ENCODE data around the gene EWSR1. TPM values are rescaled to one million over a fixed set of nuclear protein-coding genes. Genes with fewer than 3 reads are reported as not detected.

The EWSR1 gene
- total RNA-seq, 4 donors from 2014 or later = 132 to 308 (median 170) TPM

- 78% methylated on average over 10 of the region's 14 CpGs for WGBS
- H3K4me1 ChIP-seq = peaks cover 7% of the 10 kb centered on the region
- peaks cover 94% of the 10 kb centered on the region for H3K36me3 ChIP-seq
- H3K9me3 ChIP-seq = no peaks in the 10 kb centered on the region
- H3K27ac ChIP-seq = no peak overlapping the region
- H3K4me3 ChIP-seq = no peak overlapping the region
- DNase-seq (ENCODE audit: low spot score in 2 of 2) = no peak
- H3K27me3 ChIP-seq = no peaks in the 10 kb centered on the region
- TF ChIP-seq POLR2A (IDR thresholded peaks at IDR 0.05) (no peak), POLR2AphosphoS5 (IDR thresholded peaks at IDR 0.05) (no peak), EP300 (IDR thresholded peaks at IDR 0.05) (no peak), CTCF (IDR thresholded peaks at IDR 0.05) (no peak)
Measured at GRCh38 chr22:29331658-29332300, 63.7 kb downstream of the EWSR1 start.

GRCh38 chr22:29332886-29333496 lies 64.9 kb downstream of the EWSR1 start:
- WGBS = 84% methylated on average over 3 of the region's 8 CpGs
- Histone ChIP-seq H3K4me1 (peaks cover 17% of the 10 kb centered on the region), H3K4me3 (no peak overlapping the region), H3K36me3 (peaks cover 96% of the 10 kb centered on the region), H3K27me3 (no peaks in the 10 kb centered on the region), H3K27ac (no peak overlapping the region), H3K9me3 (no peaks in the 10 kb centered on the region)
- no peak for TF ChIP-seq POLR2A (IDR thresholded peaks at IDR 0.05)
- TF ChIP-seq POLR2AphosphoS5 (IDR thresholded peaks at IDR 0.05) = no peak
- TF ChIP-seq CTCF (IDR thresholded peaks at IDR 0.05) = no peak
- no peak for TF ChIP-seq EP300 (IDR thresholded peaks at IDR 0.05)
- DNase-seq (ENCODE audit: low spot score in 2 of 2) = peak in 1 of 2 donors; percentile 57

DNA sequence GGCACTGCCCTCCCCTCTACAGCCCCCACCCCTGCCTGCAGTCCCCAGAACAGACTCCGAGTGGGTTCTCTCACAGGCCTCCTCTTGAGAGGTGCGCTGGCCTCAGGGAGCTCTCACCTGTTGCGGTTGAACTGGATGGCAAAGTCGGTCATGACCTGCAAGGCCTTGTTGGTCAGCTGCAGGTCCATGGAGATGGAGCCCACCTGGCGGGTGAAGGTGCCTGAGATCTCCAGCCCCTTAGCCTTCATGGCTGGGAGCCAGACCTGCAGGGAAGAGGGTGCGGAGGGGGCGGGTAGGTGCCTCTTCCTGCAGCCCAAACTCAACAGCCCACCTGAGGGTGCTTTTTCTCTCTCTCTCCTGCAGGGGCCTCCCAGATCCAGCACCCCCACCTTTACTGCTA lies 66.1 kb downstream of the EWSR1 start:
- TF ChIP-seq CTCF (IDR thresholded peaks at IDR 0.05) (no peak), EP300 (IDR thresholded peaks at IDR 0.05) (no peak), POLR2A (IDR thresholded peaks at IDR 0.05) (no peak), POLR2AphosphoS5 (IDR thresholded peaks at IDR 0.05) (no peak)
- Histone ChIP-seq H3K36me3 (peaks cover 94% of the 10 kb centered on the region), H3K27me3 (no peaks in the 10 kb centered on the region), H3K9me3 (no peaks in the 10 kb centered on the region), H3K27ac (no peak overlapping the region), H3K4me1 (peaks cover 28% of the 10 kb centered on the region), H3K4me3 (no peak overlapping the region)
- peak in 1 of 2 donors; percentile 55 for DNase-seq (ENCODE audit: low spot score in 2 of 2)
- WGBS = 94% methylated on average over 6 of the region's 7 CpGs

GRCh38 chr22:29334696-29335344 lies 66.8 kb downstream of the EWSR1 start:
- H3K36me3 ChIP-seq = peaks cover 94% of the 10 kb centered on the region
- peak in 1 of 2 donors; percentile 59 for DNase-seq (ENCODE audit: low spot score in 2 of 2)
- WGBS = 59% methylated on average over 5 of the region's 12 CpGs
- H3K9me3 ChIP-seq = no peaks in the 10 kb centered on the region
- TF ChIP-seq POLR2A (IDR thresholded peaks at IDR 0.05) = no peak
- TF ChIP-seq POLR2AphosphoS5 (IDR thresholded peaks at IDR 0.05) = no peak
- no peak for TF ChIP-seq EP300 (IDR thresholded peaks at IDR 0.05)
- no peak for TF ChIP-seq CTCF (IDR thresholded peaks at IDR 0.05)
- H3K27me3 ChIP-seq = no peaks in the 10 kb centered on the region
- no peak overlapping the region for H3K4me3 ChIP-seq
- peaks cover 32% of the 10 kb centered on the region for H3K4me1 ChIP-seq
- no peak overlapping the region for H3K27ac ChIP-seq

DNA sequence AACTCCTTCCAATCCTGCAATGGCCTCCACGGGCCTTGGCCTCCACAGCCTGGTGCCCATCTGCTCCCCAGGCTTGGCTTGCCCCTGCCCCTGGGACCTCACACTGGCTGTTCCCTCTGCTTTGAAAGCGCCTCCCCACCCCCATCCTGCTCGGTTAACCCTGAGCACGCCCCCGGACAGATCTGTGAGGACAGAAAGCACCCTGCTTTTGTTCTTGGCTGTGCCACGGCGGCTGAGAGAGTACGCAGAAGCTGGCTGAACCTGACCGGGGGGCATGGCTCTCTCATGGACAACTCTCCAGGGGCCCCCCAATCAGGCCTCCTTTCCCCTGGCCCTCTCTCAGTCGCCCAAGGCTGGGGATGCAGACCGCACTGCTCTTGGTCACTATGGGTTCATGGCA lies 67.6 kb downstream of the EWSR1 start:
- Histone ChIP-seq H3K4me1 (peaks cover 33% of the 10 kb centered on the region), H3K4me3 (no peak overlapping the region), H3K36me3 (peaks cover 94% of the 10 kb centered on the region), H3K27ac (no peak overlapping the region), H3K9me3 (no peaks in the 10 kb centered on the region), H3K27me3 (no peaks in the 10 kb centered on the region)
- WGBS = 96% methylated on average over 11 of the region's 11 CpGs
- no peak for DNase-seq (ENCODE audit: low spot score in 2 of 2)
- TF ChIP-seq EP300 (IDR thresholded peaks at IDR 0.05) (no peak), POLR2A (IDR thresholded peaks at IDR 0.05) (no peak), CTCF (IDR thresholded peaks at IDR 0.05) (no peak), POLR2AphosphoS5 (IDR thresholded peaks at IDR 0.05) (no peak)
